Measurements from ENCODE around the gene BCL11A. TPM values are rescaled to one million over a fixed set of nuclear protein-coding genes. Genes with fewer than 3 reads are reported as not detected.

Gene BCL11A
- total RNA-seq, 1 donor from 2014 or later: 29.8 TPM

DNA sequence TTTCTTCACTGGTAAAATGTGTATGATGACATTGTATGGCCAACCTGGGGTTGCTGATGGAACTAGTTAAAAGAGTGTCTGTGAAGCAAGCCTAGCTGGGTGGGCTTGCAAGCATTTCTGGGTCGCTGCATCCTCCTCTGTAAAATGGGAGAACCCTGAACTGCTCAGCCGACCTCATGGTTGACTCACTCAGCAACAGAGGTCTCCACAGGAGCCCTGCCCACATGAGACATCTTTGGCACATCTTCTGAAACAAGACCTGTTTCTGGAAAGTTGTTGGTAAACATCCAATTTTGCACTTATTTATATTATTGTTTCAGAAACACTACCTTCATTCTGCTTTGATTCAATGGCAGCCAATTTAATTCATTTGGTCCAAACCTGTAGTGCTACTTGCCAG is 52.6 kb downstream of the BCL11A start:
- H3K4me1 ChIP-seq (ENCODE audit: insufficient read depth, low read length): peaks cover 3% of the 10 kb centered on the region
- FAIRE-seq: peak; percentile 29
- no peaks in the 10 kb centered on the region for H3K36me3 ChIP-seq (ENCODE audit: insufficient read depth, low read length)
- Mint-ChIP-seq H3K9me3 (ENCODE audit: unreplicated experiment) (no peaks in the 10 kb centered on the region), H3K27ac (ENCODE audit: unreplicated experiment) (no peak overlapping the region), H3K4me1 (ENCODE audit: low read depth, unreplicated experiment) (peaks cover 22% of the 10 kb centered on the region), H3K27me3 (ENCODE audit: low read depth, unreplicated experiment) (no peaks in the 10 kb centered on the region), H3K36me3 (ENCODE audit: low read depth, unreplicated experiment) (peaks cover 7% of the 10 kb centered on the region), H3K4me3 (ENCODE audit: unreplicated experiment) (no peak overlapping the region)
- no peak overlapping the region for H3K27ac ChIP-seq (ENCODE audit: low read depth, low read length)
- no peaks in the 10 kb centered on the region for H3K9me3 ChIP-seq (ENCODE audit: insufficient read depth, low read depth, low read length)
- H4K20me1 ChIP-seq (ENCODE audit: insufficient read depth, low read length): peaks cover 35% of the 10 kb centered on the region
- no peak overlapping the region for H3K9ac ChIP-seq (ENCODE audit: low read length)
- H2AFZ ChIP-seq (ENCODE audit: low read depth, low read length): no peak overlapping the region
- no peak overlapping the region for H3K4me3 ChIP-seq (ENCODE audit: insufficient read depth, low read depth, low read length)
- TF ChIP-seq, protein P1, sequence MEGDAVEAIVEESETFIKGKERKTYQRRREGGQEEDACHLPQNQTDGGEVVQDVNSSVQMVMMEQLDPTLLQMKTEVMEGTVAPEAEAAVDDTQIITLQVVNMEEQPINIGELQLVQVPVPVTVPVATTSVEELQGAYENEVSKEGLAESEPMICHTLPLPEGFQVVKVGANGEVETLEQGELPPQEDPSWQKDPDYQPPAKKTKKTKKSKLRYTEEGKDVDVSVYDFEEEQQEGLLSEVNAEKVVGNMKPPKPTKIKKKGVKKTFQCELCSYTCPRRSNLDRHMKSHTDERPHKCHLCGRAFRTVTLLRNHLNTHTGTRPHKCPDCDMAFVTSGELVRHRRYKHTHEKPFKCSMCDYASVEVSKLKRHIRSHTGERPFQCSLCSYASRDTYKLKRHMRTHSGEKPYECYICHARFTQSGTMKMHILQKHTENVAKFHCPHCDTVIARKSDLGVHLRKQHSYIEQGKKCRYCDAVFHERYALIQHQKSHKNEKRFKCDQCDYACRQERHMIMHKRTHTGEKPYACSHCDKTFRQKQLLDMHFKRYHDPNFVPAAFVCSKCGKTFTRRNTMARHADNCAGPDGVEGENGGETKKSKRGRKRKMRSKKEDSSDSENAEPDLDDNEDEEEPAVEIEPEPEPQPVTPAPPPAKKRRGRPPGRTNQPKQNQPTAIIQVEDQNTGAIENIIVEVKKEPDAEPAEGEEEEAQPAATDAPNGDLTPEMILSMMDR (IDR thresholded peaks at IDR 0.05; ENCODE audit: insufficient read depth, low read depth, low read length): no peak
- no peak for TF ChIP-seq EZH2 (IDR thresholded peaks at IDR 0.05; ENCODE audit: insufficient read depth, low read length)
- H3K79me2 ChIP-seq (ENCODE audit: insufficient read depth, low read length): peaks cover 23% of the 10 kb centered on the region
- H3K4me2 ChIP-seq (ENCODE audit: low read length): no peak overlapping the region
- no peaks in the 10 kb centered on the region for H3K27me3 ChIP-seq (ENCODE audit: insufficient read depth, low read length)
- DNase-seq (ENCODE audit: low read depth): no peak

DNA sequence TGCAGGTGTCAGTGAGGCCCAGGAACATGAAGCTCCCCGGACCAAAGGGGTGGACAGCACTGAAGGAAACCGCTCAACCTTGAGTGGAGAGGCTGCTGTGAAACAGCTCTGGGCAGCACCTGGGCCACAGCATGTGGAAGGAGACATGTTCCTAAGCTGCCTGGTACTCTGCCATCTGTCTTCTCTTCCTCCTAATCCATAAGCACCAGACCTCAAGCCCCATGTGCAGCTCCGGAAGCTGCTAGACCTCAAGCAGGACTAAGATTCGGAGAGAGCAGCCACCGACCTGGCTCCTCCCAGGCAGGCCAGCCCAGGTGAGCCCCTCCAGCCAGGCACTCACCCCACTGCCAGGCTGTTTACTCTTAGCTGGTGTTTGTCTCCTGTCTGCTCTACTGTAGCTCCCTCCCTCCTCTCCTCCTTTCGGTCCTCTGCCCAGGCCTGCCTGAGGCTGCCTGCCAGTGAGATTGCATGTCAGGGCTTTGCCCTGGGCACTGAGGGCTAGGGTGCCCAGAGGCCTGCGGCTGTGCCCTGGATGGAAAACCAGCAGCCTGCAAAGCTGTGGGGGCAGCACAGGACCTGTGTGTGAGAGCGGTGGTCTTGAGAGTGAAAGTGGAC is 53.7 kb downstream of the BCL11A start:
- Histone ChIP-seq H3K4me3 (ENCODE audit: insufficient read depth, low read depth, low read length) (no peak overlapping the region), H3K79me2 (ENCODE audit: insufficient read depth, low read length) (peaks cover 18% of the 10 kb centered on the region), H4K20me1 (ENCODE audit: insufficient read depth, low read length) (peaks cover 30% of the 10 kb centered on the region), H3K27me3 (ENCODE audit: insufficient read depth, low read length) (no peaks in the 10 kb centered on the region), H2AFZ (ENCODE audit: low read depth, low read length) (no peak overlapping the region), H3K4me2 (ENCODE audit: low read length) (no peak overlapping the region), H3K9ac (ENCODE audit: low read length) (no peak overlapping the region), H3K36me3 (ENCODE audit: insufficient read depth, low read length) (no peaks in the 10 kb centered on the region), H3K4me1 (ENCODE audit: insufficient read depth, low read length) (peaks cover 3% of the 10 kb centered on the region), H3K9me3 (ENCODE audit: insufficient read depth, low read depth, low read length) (no peaks in the 10 kb centered on the region), H3K27ac (ENCODE audit: low read depth, low read length) (no peak overlapping the region)
- no peaks in the 10 kb centered on the region for H3K9me3 Mint-ChIP-seq (ENCODE audit: unreplicated experiment)
- peaks cover 22% of the 10 kb centered on the region for H3K4me1 Mint-ChIP-seq (ENCODE audit: low read depth, unreplicated experiment)
- peaks cover 8% of the 10 kb centered on the region for H3K36me3 Mint-ChIP-seq (ENCODE audit: low read depth, unreplicated experiment)
- DNase-seq (ENCODE audit: low read depth) (no peak), FAIRE-seq (no peak)
- no peak for TF ChIP-seq EZH2 (IDR thresholded peaks at IDR 0.05; ENCODE audit: insufficient read depth, low read length)
- TF ChIP-seq, protein P1 (IDR thresholded peaks at IDR 0.05; ENCODE audit: insufficient read depth, low read depth, low read length): no peak
- H3K4me3 Mint-ChIP-seq (ENCODE audit: unreplicated experiment): no peak overlapping the region
- no peaks in the 10 kb centered on the region for H3K27me3 Mint-ChIP-seq (ENCODE audit: low read depth, unreplicated experiment)
- no peak overlapping the region for H3K27ac Mint-ChIP-seq (ENCODE audit: unreplicated experiment)

DNA sequence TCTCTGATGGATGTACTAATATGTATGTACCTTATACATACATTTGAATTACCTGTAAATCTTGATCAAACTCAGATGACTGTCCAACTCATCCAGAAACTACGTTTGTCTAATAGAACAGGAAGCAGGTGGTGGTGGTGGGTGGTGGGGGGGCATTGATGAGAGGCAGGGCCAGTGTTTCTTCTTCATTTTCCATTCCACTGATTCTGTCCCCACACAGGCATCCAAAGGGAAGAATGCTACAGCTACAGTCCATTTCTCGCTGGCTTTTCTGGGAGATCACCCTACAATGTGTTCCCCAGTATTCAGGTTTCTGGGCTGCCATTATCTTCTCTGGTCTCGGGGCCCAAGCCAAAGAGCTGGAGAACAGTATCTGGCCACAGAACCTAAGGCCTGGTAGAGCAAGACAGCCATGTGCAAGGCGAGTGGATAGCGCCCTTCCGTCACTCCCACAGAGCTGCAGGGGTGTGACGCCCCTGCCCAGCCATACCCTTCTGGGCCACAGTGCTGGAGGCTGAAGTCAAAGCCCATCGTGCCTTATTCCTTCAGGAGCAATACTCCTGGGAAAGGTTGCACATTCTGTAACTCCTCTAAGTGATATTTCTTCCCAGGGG is 54.5 kb downstream of the BCL11A start:
- Histone ChIP-seq H2AFZ (ENCODE audit: low read depth, low read length) (no peak overlapping the region), H3K9me3 (ENCODE audit: insufficient read depth, low read depth, low read length) (no peaks in the 10 kb centered on the region), H3K36me3 (ENCODE audit: insufficient read depth, low read length) (no peaks in the 10 kb centered on the region), H3K27ac (ENCODE audit: low read depth, low read length) (no peak overlapping the region), H4K20me1 (ENCODE audit: insufficient read depth, low read length) (peaks cover 34% of the 10 kb centered on the region), H3K4me1 (ENCODE audit: insufficient read depth, low read length) (peaks cover 3% of the 10 kb centered on the region), H3K9ac (ENCODE audit: low read length) (no peak overlapping the region), H3K27me3 (ENCODE audit: insufficient read depth, low read length) (no peaks in the 10 kb centered on the region), H3K4me3 (ENCODE audit: insufficient read depth, low read depth, low read length) (no peak overlapping the region), H3K79me2 (ENCODE audit: insufficient read depth, low read length) (peaks cover 22% of the 10 kb centered on the region), H3K4me2 (ENCODE audit: low read length) (no peak overlapping the region)
- H3K4me3 Mint-ChIP-seq (ENCODE audit: unreplicated experiment): no peak overlapping the region
- FAIRE-seq: no peak
- no peaks in the 10 kb centered on the region for H3K27me3 Mint-ChIP-seq (ENCODE audit: low read depth, unreplicated experiment)
- no peak overlapping the region for H3K27ac Mint-ChIP-seq (ENCODE audit: unreplicated experiment)
- peaks cover 10% of the 10 kb centered on the region for H3K36me3 Mint-ChIP-seq (ENCODE audit: low read depth, unreplicated experiment)
- no peak for DNase-seq (ENCODE audit: low read depth)
- no peak for TF ChIP-seq EZH2 (IDR thresholded peaks at IDR 0.05; ENCODE audit: insufficient read depth, low read length)
- TF ChIP-seq, protein P1 (IDR thresholded peaks at IDR 0.05; ENCODE audit: insufficient read depth, low read depth, low read length): no peak
- H3K4me1 Mint-ChIP-seq (ENCODE audit: low read depth, unreplicated experiment): peaks cover 19% of the 10 kb centered on the region
- H3K9me3 Mint-ChIP-seq (ENCODE audit: unreplicated experiment): no peaks in the 10 kb centered on the region
